Measurements from ENCODE around the gene DST. TPM values are rescaled to one million over a fixed set of nuclear protein-coding genes. Genes with fewer than 3 reads are reported as not detected.

DST gene
- total RNA-seq (2021), result 85.1 and 91.9 TPM in 2 replicates
- long read RNA-seq, partial matches to known transcripts, result 47 of 62 reads
- long read RNA-seq, other reads (novel, unspliced or antisense), result 14 of 62 reads

- WGBS (ENCODE audit: extremely low coverage, insufficient read length, low lambda C conversion rate), result no CpG with 5 or more reads among the region's 7 CpGs
- H3K4me1 Mint-ChIP-seq, result peaks cover 4 to 10% of the 10 kb centered on the region in 2 experiments
- Histone ChIP-seq H3K14ac (ENCODE audit: insufficient read depth, low read length) (no peak within 1 kb of the TSS), H2AFZ (ENCODE audit: low read length) (no peak within 1 kb of the TSS), H3K4ac (ENCODE audit: low read depth, low read length) (no peak within 1 kb of the TSS), H2BK12ac (ENCODE audit: insufficient read length, low read depth, low read length) (no peak within 1 kb of the TSS), H4K5ac (ENCODE audit: insufficient read length, low read depth, low read length) (no peak within 1 kb of the TSS), H3K4me1 (ENCODE audit: insufficient read depth, low read length) (no peaks in the 10 kb centered on the region), H3K23me2 (ENCODE audit: insufficient read length, low read depth, low read length, poor library complexity, severe bottlenecking) (no peaks in the 10 kb centered on the region), H3T11ph (ENCODE audit: low read length) (no peak within 1 kb of the TSS), H4K20me1 (ENCODE audit: control insufficient read depth, insufficient read depth, insufficient read length) (no peaks in the 10 kb centered on the region), H3K4me2 (ENCODE audit: insufficient read depth, insufficient read length, low read length) (no peak within 1 kb of the TSS), H3K9ac (ENCODE audit: extremely low read depth, insufficient read length, low read length) (no peak within 1 kb of the TSS), H2AK5ac (ENCODE audit: insufficient read length, low read length) (no peak within 1 kb of the TSS), H2BK20ac (ENCODE audit: low read depth, low read length, poor library complexity, severe bottlenecking) (no peak within 1 kb of the TSS), H3K9me3 (ENCODE audit: control insufficient read depth, low read depth, low read length) (no peaks in the 10 kb centered on the region), H3K23ac (ENCODE audit: insufficient read length, low read depth, low read length) (no peak within 1 kb of the TSS), H3K79me1 (ENCODE audit: insufficient read depth, low read depth, low read length, poor library complexity, severe bottlenecking) (no peaks in the 10 kb centered on the region), H2BK120ac (ENCODE audit: low read depth, low read length, poor library complexity, severe bottlenecking) (no peak within 1 kb of the TSS), H2BK15ac (ENCODE audit: low read depth, low read length) (no peak within 1 kb of the TSS), H3K27ac (ENCODE audit: insufficient read length, low read depth, low read length) (no peak within 1 kb of the TSS), H3K18ac (ENCODE audit: insufficient read length, low read depth, low read length) (no peak within 1 kb of the TSS), H4K8ac (replicated peaks; ENCODE audit: insufficient read length, low read depth, low read length) (no peak within 1 kb of the TSS), H3K27me3 (ENCODE audit: insufficient read depth, low read length) (no peaks in the 10 kb centered on the region), H4K91ac (ENCODE audit: insufficient read length, low read depth, low read length) (no peak within 1 kb of the TSS), H3K79me2 (ENCODE audit: insufficient read depth, low read length) (no peaks in the 10 kb centered on the region), H3K56ac (ENCODE audit: insufficient read length, low read depth, low read length) (no peak within 1 kb of the TSS), H2BK5ac (ENCODE audit: insufficient read length, low read length) (no peak within 1 kb of the TSS)
- peaks cover 3 to 38% (median 35%) of the 10 kb centered on the region in 3 experiments; a peak in 6 of 7 replicates for H3K36me3 Mint-ChIP-seq (ENCODE audit: insufficient read depth in 1 of 3, low read depth in 3 of 3)
- no peak for DNase-seq
- no peaks in the 10 kb centered on the region for H3K9me3 Mint-ChIP-seq
- no peaks in the 10 kb centered on the region for H3K27me3 Mint-ChIP-seq (ENCODE audit: low read depth)
- H3K4me3 Mint-ChIP-seq, result no peak within 1 kb of the TSS
- peak within 1 kb of the TSS in 1 of 3 experiments; percentile 20; a peak in 2 of 7 replicates for H3K27ac Mint-ChIP-seq
- no peak for TF ChIP-seq CTCF (conservative IDR thresholded peaks at IDR 0.05)
These were observed at the start of gene DST for GRCh38 chr6:56642366-56643261. TSS of gene DST (minus strand) at chr6:56642889.
